ENCODE data around the gene NPHS1. TPM values are rescaled to one million over a fixed set of nuclear protein-coding genes. Genes with fewer than 3 reads are reported as not detected.
A peak's percentile ranks its signal among the peaks of the same experiment; 100 is the strongest.

NPHS1 gene
- total RNA-seq (not detected), polyA plus RNA-seq (not detected)

- peak within 1 kb of the TSS in 1 of 8 donors; percentile 13 for H3K4me3 Mint-ChIP-seq
- ChIA-PET CTCF (ENCODE audit: partially characterized antibody) (no interaction called here), POLR2A (ENCODE audit: partially characterized antibody) (interaction anchor here (0.5 kb wide), 1 partner anchor 150 kb away, joined by 3 read pairs; no protein-coding TSS in a partner anchor)
- Histone ChIP-seq H3K4me3 (ENCODE audit: low read length in 2 of 2) (no peak within 1 kb of the TSS), H3K9me3 (ENCODE audit: control insufficient read depth in 1 of 2, low read length in 2 of 2) (no peaks in the 10 kb centered on the region), H3K27ac (ENCODE audit: low read depth, low read length) (no peak within 1 kb of the TSS), H3K36me3 (ENCODE audit: insufficient read depth, low read length) (no peaks in the 10 kb centered on the region), H3K27me3 (ENCODE audit: insufficient read depth, low read length) (peaks cover 9% of the 10 kb centered on the region), H3K4me1 (ENCODE audit: insufficient read depth, low read length) (peaks cover 13% of the 10 kb centered on the region)
- H3K36me3 Mint-ChIP-seq = no peaks in the 10 kb centered on the region
- intact Hi-C loops (cut with micrococcal nuclease) = no loop called here
- peaks cover 22 to 43% of the 10 kb centered on the region in 2 donors for H3K27me3 Mint-ChIP-seq
- peaks cover 0 to 6% (median 3%) of the 10 kb centered on the region in 4 donors for H3K4me1 Mint-ChIP-seq
- H3K27ac Mint-ChIP-seq = peak within 1 kb of the TSS in 1 of 7 donors; percentile 35
- DNase-seq = no peak
- H3K9me3 Mint-ChIP-seq = no peaks in the 10 kb centered on the region
These were observed at the start of gene NPHS1 for GRCh38 chr19:35852029-35852780. NPHS1 (minus strand) TSS chr19:35852504; CDS start chr19:35851837, 667 bp downstream.

- peaks cover 7 to 29% of the 10 kb centered on the region in 2 donors for H3K36me3 Mint-ChIP-seq
- Histone ChIP-seq H3K27ac (ENCODE audit: low read depth, low read length) (peak overlapping the region; percentile 100), H3K4me3 (ENCODE audit: low read length in 2 of 2) (peak overlapping the region in 1 of 2 donors; percentile 96), H3K27me3 (ENCODE audit: insufficient read depth, low read length) (no peaks in the 10 kb centered on the region), H3K9me3 (ENCODE audit: control insufficient read depth in 1 of 2, low read length in 2 of 2) (no peaks in the 10 kb centered on the region), H3K4me1 (ENCODE audit: insufficient read depth, low read length) (peaks cover 62% of the 10 kb centered on the region), H3K36me3 (ENCODE audit: insufficient read depth, low read length) (peaks cover 11% of the 10 kb centered on the region)
- CTCF ChIA-PET (ENCODE audit: partially characterized antibody) = interaction anchor here (0.8 kb wide), 1 partner anchor 30 kb away, joined by 4 read pairs; no protein-coding TSS in a partner anchor
- intact Hi-C loops (cut with micrococcal nuclease) = loop anchor here (5.0 kb wide), 1 partner anchor 689 kb away; no protein-coding TSS in a partner anchor
- DNase-seq = no peak
- no peaks in the 10 kb centered on the region for H3K27me3 Mint-ChIP-seq
- peaks cover 21 to 75% (median 52%) of the 10 kb centered on the region in 4 donors for H3K4me1 Mint-ChIP-seq
- H3K9me3 Mint-ChIP-seq = no peaks in the 10 kb centered on the region
- POLR2A ChIA-PET (ENCODE audit: partially characterized antibody) = interaction anchor here (0.6 to 2.6 kb wide), 14 partner anchors 8 to 205 kb away, joined by 3 to 24 read pairs (median 4); partner anchors contain the start of genes IGFLR1 and KMT2B
- peak overlapping the region; percentile 92 to 99 (median 98) for H3K27ac Mint-ChIP-seq
- peak overlapping the region; percentile 94 to 100 (median 99) for H3K4me3 Mint-ChIP-seq
These were observed 48.8 kb upstream of the NPHS1 start for GRCh38 chr19:35901055-35901644.

DNA sequence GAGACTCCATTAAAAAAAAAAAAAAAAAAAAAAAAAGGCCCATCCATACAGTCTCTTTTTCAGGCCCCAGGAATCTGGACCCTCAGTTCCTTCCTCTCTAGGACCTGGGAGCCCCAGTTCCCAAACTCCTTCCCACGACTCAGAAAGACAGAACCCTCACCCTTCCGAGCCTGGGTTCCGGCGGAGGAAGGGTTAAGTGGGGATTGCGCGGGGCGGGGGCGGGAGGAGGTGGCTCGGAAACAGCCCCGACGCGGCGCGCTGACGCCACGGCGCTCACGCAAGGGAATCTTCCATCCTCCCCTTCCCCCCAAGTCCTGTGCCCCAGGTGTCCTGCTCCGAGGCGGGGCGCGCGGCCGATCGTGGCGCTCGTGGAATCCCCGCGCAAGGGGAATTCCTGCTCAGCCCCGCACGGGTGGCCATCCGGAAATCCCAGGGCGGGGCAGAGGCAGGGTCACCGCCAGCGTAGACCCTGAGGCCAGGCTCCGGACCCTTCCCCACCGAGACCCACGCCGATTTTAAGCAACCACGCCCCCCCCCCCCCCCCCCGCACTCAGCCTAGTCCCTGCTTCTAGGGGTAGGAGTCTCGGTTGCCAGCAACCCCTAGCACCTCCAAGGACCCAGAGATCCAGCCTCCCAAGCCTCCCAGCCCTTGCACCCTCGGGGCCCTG, 47.4 kb upstream of the NPHS1 start:
- CTCF ChIA-PET (ENCODE audit: partially characterized antibody) = interaction anchor here (1.0 kb wide), 1 partner anchor 26 kb away, joined by 3 read pairs; no protein-coding TSS in a partner anchor
- Mint-ChIP-seq H3K4me1 (peaks cover 23 to 73% (median 53%) of the 10 kb centered on the region in 4 donors), H3K27me3 (no peaks in the 10 kb centered on the region), H3K36me3 (peaks cover 13 to 36% of the 10 kb centered on the region in 2 donors), H3K27ac (peak overlapping the region; percentile 92 to 99 (median 98)), H3K4me3 (peak overlapping the region; percentile 94 to 100 (median 98)), H3K9me3 (no peaks in the 10 kb centered on the region)
- H3K9me3 ChIP-seq (ENCODE audit: control insufficient read depth in 1 of 2, low read length in 2 of 2) = no peaks in the 10 kb centered on the region
- peaks cover 19% of the 10 kb centered on the region for H3K36me3 ChIP-seq (ENCODE audit: insufficient read depth, low read length)
- H3K4me1 ChIP-seq (ENCODE audit: insufficient read depth, low read length) = peaks cover 67% of the 10 kb centered on the region
- peak overlapping the region; percentile 100 for H3K27ac ChIP-seq (ENCODE audit: low read depth, low read length)
- peak; percentile 86 to 94 (median 88) for DNase-seq
- intact Hi-C loops (cut with micrococcal nuclease) = loop anchor here (1.0 to 10.0 kb wide), 4 partner anchors 32 to 687 kb away; partner anchors contain the start of genes OVOL3, POLR2I and TBCB
- H3K27me3 ChIP-seq (ENCODE audit: insufficient read depth, low read length) = no peaks in the 10 kb centered on the region
- POLR2A ChIA-PET (ENCODE audit: partially characterized antibody) = interaction anchor here (1.1 to 2.3 kb wide), 7 partner anchors 12 to 252 kb away, joined by 3 to 24 read pairs (median 10); partner anchors contain the start of genes COX6B1 and KMT2B
- H3K4me3 ChIP-seq (ENCODE audit: low read length in 2 of 2) = peak overlapping the region; percentile 52 to 96

GRCh38 chr19:35898499-35898809, 46.1 kb upstream of the NPHS1 start:
- Mint-ChIP-seq H3K27ac (peak overlapping the region; percentile 92 to 99 (median 98)), H3K36me3 (peaks cover 13 to 37% of the 10 kb centered on the region in 2 donors), H3K4me1 (peaks cover 16 to 61% (median 42%) of the 10 kb centered on the region in 4 donors), H3K4me3 (peak overlapping the region; percentile 94 to 100 (median 98)), H3K27me3 (no peaks in the 10 kb centered on the region), H3K9me3 (no peaks in the 10 kb centered on the region)
- Histone ChIP-seq H3K4me3 (ENCODE audit: low read length in 2 of 2) (peak overlapping the region; percentile 84 to 96), H3K27me3 (ENCODE audit: insufficient read depth, low read length) (no peaks in the 10 kb centered on the region), H3K27ac (ENCODE audit: low read depth, low read length) (peak overlapping the region; percentile 100), H3K9me3 (ENCODE audit: control insufficient read depth in 1 of 2, low read length in 2 of 2) (no peaks in the 10 kb centered on the region), H3K4me1 (ENCODE audit: insufficient read depth, low read length) (peaks cover 57% of the 10 kb centered on the region), H3K36me3 (ENCODE audit: insufficient read depth, low read length) (peaks cover 27% of the 10 kb centered on the region)
- CTCF ChIA-PET (ENCODE audit: partially characterized antibody) = interaction anchor here (0.9 kb wide), 1 partner anchor 16 kb away, joined by 5 read pairs; no protein-coding TSS in a partner anchor
- POLR2A ChIA-PET (ENCODE audit: partially characterized antibody) = interaction anchor here (0.6 to 2.8 kb wide), 8 partner anchors 9 to 265 kb away, joined by 3 to 28 read pairs (median 3); no protein-coding TSS in a partner anchor
- no peak for DNase-seq
- intact Hi-C loops (cut with micrococcal nuclease) = loop anchor here (10.0 kb wide), 1 partner anchor 216 kb away; the partner anchor contains the start of genes OVOL3, POLR2I and TBCB

- H3K4me3 ChIP-seq (ENCODE audit: low read length in 2 of 2) = peak overlapping the region; percentile 84 to 96
- DNase-seq = no peak
- POLR2A ChIA-PET (ENCODE audit: partially characterized antibody) = interaction anchor here (0.6 to 2.8 kb wide), 8 partner anchors 10 to 264 kb away, joined by 3 to 28 read pairs (median 3); no protein-coding TSS in a partner anchor
These were observed 45.6 kb upstream of the NPHS1 start for GRCh38 chr19:35897706-35898451.

DNA sequence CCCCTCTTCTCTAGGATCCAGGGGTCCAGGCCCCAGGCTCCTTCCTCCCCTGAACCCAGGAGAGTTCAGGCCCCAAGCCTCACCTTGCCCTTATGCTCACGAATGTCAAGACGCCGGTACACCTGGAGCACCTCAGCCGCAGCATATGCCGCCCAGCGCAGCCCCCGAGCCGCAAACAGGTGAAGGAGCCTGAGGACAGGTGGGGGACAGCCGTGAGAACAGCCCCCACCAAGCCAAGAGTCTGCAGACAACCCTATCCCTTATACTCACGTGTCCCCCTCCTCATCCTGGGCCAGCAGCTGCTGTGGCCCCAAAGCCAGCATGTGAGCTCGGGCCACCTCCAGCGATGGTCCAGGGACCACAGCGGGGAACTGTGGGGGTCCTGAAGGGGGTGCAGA, 44.3 kb upstream of the NPHS1 start:
- peaks cover 23 to 36% of the 10 kb centered on the region in 2 donors for H3K36me3 Mint-ChIP-seq
- H3K9me3 Mint-ChIP-seq = no peaks in the 10 kb centered on the region
- Histone ChIP-seq H3K9me3 (ENCODE audit: control insufficient read depth in 1 of 2, low read length in 2 of 2) (no peaks in the 10 kb centered on the region), H3K27me3 (ENCODE audit: insufficient read depth, low read length) (no peaks in the 10 kb centered on the region), H3K27ac (ENCODE audit: low read depth, low read length) (no peak overlapping the region), H3K4me3 (ENCODE audit: low read length in 2 of 2) (no peak overlapping the region), H3K4me1 (ENCODE audit: insufficient read depth, low read length) (peaks cover 44% of the 10 kb centered on the region), H3K36me3 (ENCODE audit: insufficient read depth, low read length) (peaks cover 36% of the 10 kb centered on the region)
- DNase-seq = no peak
- H3K4me3 Mint-ChIP-seq = peak overlapping the region in 4 of 8 donors; percentile 17 to 52 (median 22)
- POLR2A ChIA-PET (ENCODE audit: partially characterized antibody) = interaction anchor here (1.6 to 2.8 kb wide), 2 partner anchors 13 to 34 kb away, joined by 4 to 28 read pairs; no protein-coding TSS in a partner anchor
- H3K27ac Mint-ChIP-seq = peak overlapping the region in 2 of 7 donors; percentile 92 to 98
- intact Hi-C loops (cut with micrococcal nuclease) = loop anchor here (10.0 kb wide), 1 partner anchor 218 kb away; the partner anchor contains the start of genes OVOL3, POLR2I and TBCB
- H3K27me3 Mint-ChIP-seq = no peaks in the 10 kb centered on the region
- CTCF ChIA-PET (ENCODE audit: partially characterized antibody) = interaction anchor here (1.9 kb wide), 1 partner anchor 15 kb away, joined by 9 read pairs; no protein-coding TSS in a partner anchor
- H3K4me1 Mint-ChIP-seq = peaks cover 11 to 48% (median 26%) of the 10 kb centered on the region in 4 donors

More at GRCh38 chr19:35897706-35898451, 45.6 kb upstream of the NPHS1 start:
- CTCF ChIA-PET (ENCODE audit: partially characterized antibody) = interaction anchor here (0.9 to 1.9 kb wide), 3 partner anchors 15 to 33 kb away, joined by 3 to 9 read pairs (median 5); no protein-coding TSS in a partner anchor
- peaks cover 32% of the 10 kb centered on the region for H3K36me3 ChIP-seq (ENCODE audit: insufficient read depth, low read length)
- peaks cover 54% of the 10 kb centered on the region for H3K4me1 ChIP-seq (ENCODE audit: insufficient read depth, low read length)
- intact Hi-C loops (cut with micrococcal nuclease) = loop anchor here (10.0 kb wide), 1 partner anchor 217 kb away; the partner anchor contains the start of genes OVOL3, POLR2I and TBCB
- peak overlapping the region; percentile 100 for H3K27ac ChIP-seq (ENCODE audit: low read depth, low read length)
- peak overlapping the region; percentile 94 to 100 (median 98) for H3K4me3 Mint-ChIP-seq
- no peaks in the 10 kb centered on the region for H3K27me3 Mint-ChIP-seq
- peaks cover 18 to 38% of the 10 kb centered on the region in 2 donors for H3K36me3 Mint-ChIP-seq
- no peaks in the 10 kb centered on the region for H3K9me3 ChIP-seq (ENCODE audit: control insufficient read depth in 1 of 2, low read length in 2 of 2)
- H3K4me1 Mint-ChIP-seq = peaks cover 18 to 55% (median 37%) of the 10 kb centered on the region in 4 donors
- no peaks in the 10 kb centered on the region for H3K9me3 Mint-ChIP-seq
- H3K27ac Mint-ChIP-seq = peak overlapping the region; percentile 79 to 98 (median 90)
- H3K27me3 ChIP-seq (ENCODE audit: insufficient read depth, low read length) = no peaks in the 10 kb centered on the region

Measured in CD4-positive, alpha-beta memory T cell (primary cell).